ENCODE measurements around the gene EMC9.

- TF ChIP-seq POLR2A (IDR thresholded peaks at IDR 0.05; ENCODE audit: low read length), result no peak
- TF ChIP-seq PHF8 (IDR thresholded peaks at IDR 0.05; ENCODE audit: borderline replicate concordance, low read depth), result no peak
- no peak for TF ChIP-seq MAFK (IDR thresholded peaks at IDR 0.05; ENCODE audit: partially characterized antibody)
- TF ChIP-seq CTCF (IDR thresholded peaks at IDR 0.05), result no peak
- no peak for TF ChIP-seq HOXB5 (CRISPR knock-in tag; IDR thresholded peaks at IDR 0.05)
- TF ChIP-seq KDM1A (IDR thresholded peaks at IDR 0.05; ENCODE audit: low read depth), result no peak
- TF ChIP-seq GATA3 (IDR thresholded peaks at IDR 0.05; ENCODE audit: borderline replicate concordance), result no peak
- TF ChIP-seq POLR2AphosphoS2 (conservative IDR thresholded peaks at IDR 0.05; ENCODE audit: low read length), result no peak
- no peak for TF ChIP-seq PBX3 (IDR thresholded peaks at IDR 0.05)
- TF ChIP-seq RFX5 (IDR thresholded peaks at IDR 0.05), result no peak
- TF ChIP-seq MAX (IDR thresholded peaks at IDR 0.05), result no peak
- no peak for TF ChIP-seq RAD21 (conservative IDR thresholded peaks at IDR 0.05 in 1 of 2, IDR thresholded peaks at IDR 0.05 in 1 of 2)
- TF ChIP-seq E2F6 (IDR thresholded peaks at IDR 0.05; ENCODE audit: borderline replicate concordance, low read depth), result no peak
- no peak for TF ChIP-seq EP300 (IDR thresholded peaks at IDR 0.05)
Measured at GRCh38 chr14:24167469-24168114, 26.2 kb upstream of the EMC9 start.

Data from A549 (cell line).